GM19239 (cell line): ENCODE data around the gene PRDM4.

Source experiments
- DNase-seq: peaks from one replicate; pipeline ENCODE4 v3.0.0; 2011; ENCODE audit warnings: low spot score; ENCODE audit not compliant: insufficient read length
- FAIRE-seq: peaks from 2 replicates; lab custom pipeline; 2011; peaks lifted over from hg19 to GRCh38; lab: Jason Lieb, UNC

The PRDM4 gene, protein sequence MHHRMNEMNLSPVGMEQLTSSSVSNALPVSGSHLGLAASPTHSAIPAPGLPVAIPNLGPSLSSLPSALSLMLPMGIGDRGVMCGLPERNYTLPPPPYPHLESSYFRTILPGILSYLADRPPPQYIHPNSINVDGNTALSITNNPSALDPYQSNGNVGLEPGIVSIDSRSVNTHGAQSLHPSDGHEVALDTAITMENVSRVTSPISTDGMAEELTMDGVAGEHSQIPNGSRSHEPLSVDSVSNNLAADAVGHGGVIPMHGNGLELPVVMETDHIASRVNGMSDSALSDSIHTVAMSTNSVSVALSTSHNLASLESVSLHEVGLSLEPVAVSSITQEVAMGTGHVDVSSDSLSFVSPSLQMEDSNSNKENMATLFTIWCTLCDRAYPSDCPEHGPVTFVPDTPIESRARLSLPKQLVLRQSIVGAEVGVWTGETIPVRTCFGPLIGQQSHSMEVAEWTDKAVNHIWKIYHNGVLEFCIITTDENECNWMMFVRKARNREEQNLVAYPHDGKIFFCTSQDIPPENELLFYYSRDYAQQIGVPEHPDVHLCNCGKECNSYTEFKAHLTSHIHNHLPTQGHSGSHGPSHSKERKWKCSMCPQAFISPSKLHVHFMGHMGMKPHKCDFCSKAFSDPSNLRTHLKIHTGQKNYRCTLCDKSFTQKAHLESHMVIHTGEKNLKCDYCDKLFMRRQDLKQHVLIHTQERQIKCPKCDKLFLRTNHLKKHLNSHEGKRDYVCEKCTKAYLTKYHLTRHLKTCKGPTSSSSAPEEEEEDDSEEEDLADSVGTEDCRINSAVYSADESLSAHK

DNA sequence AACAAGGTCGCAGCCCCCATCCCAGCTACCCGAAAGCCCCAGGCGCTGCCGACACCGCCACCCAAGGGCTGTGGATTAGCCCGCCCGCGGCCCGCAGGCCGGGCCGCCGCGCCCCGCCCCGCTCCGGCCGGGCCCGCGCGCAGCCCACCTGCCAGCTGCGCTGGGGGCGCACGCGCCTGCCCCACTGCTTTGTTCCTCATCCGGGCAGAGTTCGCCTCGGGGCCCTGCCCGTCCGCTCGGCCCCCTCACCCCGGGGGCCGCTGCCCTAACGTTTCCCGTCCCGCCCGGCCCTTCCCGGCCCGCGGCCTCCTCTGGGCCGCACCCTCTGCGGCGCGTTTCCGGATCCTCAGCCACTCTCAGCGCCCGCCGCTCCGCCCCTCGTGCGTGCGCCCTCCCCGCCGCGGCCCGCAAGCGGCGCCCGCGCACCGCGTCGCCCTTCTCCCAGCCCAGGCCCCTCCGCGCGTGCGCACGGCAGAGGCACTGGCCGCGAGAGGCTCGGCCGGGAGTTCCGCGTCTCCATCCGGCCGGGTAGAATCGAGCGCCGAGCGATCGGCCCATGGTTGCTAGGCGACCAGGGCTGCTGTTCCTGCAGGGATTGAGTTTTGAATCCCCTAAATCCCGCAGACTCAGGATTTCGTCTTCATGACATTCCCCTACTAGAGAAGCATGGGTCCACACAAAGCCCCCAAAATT is at the start of gene PRDM4:
TSS of gene PRDM4 (minus strand) at position 329 of the 693 bp plus-strand sequence. CDS start 622 bp downstream, outside the sequence.
- peak; percentile 93 for FAIRE-seq
- DNase-seq = peak; percentile 95

DNA sequence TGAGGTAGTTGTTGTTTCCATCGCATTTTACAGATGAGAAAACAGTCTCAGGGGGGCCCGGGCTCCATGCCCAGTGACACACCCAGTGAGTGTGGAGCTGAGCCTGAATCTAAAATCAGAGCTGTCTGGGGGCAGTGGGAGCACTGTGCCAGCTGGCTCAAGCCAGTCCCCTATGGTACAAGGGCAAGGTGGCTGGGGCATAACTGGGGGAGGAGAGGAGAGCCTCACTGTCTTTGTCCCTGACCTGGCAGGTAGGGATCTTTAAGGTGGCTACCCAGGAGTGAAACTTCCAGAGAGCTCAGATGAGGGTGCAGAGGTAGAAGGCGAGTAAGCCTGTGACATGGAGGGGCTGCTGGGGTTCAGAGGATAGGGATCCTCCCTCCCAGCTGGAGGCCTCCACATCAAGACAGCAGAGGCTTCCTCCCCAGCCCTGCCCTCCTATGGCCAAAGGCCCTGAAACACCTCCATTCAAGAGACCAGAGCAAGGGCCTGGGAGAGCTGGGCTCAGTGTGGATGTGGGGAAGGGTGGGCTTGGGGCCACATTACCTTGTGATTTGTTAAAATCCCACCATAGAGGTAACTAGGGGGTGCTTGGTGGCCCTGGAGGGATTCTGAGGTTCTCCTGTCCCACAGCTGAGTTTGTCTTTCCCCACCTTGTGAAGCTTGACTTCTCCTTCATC is 46.7 kb upstream of the PRDM4 start:
- DNase-seq (no peak), FAIRE-seq (no peak)

DNA sequence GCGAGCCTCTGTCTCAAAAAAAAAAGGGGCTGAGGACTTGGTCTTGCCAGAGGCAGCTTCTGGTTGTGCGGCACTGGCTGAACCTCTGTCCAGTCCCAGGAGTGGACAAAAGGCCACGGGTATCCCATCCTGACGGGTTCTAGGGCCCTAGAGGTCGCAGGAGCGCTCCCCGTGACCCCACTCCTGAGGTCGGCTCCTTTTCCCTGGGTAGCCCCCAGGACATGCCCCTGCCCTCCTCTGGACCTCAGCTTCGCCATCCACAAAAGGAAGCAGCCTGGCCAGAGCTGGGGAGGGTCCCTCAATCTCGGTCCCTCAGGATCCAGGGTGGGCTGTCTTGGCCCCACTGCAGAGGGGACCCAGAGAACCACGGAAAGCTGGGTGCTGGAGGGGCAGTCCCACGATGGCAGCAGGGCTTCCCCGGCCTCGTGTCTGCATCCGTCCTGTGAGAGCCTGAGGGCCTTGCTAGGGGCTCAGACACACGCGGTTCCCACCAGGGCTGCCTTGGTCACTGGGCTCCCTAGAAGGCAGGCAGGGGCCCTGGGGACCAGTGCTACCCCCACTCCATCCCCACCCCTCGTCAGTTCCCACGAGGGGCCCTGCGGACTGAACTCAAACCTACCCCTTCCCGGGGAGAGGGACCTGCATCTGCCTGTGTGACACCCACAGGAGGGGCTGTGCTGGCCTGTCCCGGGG is 44.7 kb upstream of the PRDM4 start:
- DNase-seq = no peak
- FAIRE-seq = no peak

DNA sequence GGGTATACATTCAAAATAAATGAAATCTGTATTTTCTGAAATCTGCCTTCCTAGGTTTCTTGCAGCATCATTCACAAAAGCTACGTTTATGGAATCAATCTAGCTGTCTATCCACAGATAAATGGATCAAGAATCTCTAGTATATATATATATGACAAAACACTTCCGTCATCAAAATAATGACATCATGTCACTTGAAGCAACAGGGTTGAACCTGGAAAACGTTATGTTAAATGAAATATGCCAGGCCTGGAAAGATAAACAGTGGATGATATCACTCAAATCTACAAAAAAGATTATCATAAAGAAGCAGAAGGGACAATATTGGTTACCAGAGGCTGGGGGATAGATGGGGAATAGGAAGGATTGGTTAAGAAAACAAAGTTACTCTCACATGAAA is 42.2 kb upstream of the PRDM4 start:
- no peak for FAIRE-seq
- DNase-seq = no peak

DNA sequence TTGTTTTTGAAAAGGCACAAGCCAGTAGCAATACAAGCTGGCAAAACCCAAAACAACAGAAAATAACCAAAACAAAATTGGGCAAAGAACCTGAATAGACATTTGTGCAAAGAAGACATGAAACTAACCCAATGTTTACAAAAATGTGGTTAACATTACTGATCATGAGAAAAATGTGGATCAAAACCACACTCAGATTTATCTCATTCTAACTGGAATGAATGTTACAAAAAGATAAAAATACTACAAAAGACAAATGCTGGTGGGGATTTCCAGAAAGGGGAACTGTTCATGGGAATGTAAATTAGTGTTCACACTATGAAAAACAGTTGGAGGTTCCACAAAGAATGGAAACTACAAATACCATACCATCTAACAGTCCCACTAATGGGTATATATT is 40.2 kb upstream of the PRDM4 start:
- DNase-seq (no peak), FAIRE-seq (no peak)

DNA sequence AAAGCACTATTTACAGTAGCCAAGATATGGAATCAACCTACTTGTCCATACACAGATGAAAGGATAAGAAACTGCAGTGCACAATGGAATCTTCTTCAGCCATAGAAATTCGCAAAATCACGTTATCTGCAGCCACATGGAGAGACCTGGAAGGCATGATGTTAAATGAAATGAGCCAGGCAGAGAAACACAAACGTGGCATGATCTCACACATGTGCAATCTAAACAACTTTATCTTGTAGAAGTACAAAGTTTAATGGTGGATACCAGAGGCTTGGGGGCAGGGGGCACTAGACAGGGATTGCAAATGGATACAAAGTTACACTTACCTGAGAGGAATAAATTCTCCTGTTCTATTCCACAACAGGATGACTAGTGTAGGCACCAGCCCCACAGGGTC is 37.6 kb upstream of the PRDM4 start:
- DNase-seq = no peak
- FAIRE-seq = no peak

DNA sequence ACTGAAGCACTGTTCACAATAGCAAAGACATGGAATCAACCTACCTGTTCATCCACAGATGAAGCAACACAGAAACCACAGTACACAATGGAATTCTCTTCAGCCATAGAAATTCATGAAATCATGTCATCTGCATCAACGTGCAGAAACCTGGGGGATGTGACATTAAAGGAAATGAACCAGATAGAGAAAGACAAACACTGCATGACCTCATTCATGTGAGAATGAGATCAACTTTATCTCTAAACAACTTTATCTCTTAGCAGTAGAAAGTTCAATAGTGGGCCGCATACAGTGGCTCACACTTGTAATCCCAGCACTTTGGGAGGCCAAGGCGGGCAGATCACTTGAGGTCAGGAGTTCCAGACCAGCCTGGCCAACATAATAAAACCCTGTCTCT is 33.5 kb upstream of the PRDM4 start:
- no peak for FAIRE-seq

DNA sequence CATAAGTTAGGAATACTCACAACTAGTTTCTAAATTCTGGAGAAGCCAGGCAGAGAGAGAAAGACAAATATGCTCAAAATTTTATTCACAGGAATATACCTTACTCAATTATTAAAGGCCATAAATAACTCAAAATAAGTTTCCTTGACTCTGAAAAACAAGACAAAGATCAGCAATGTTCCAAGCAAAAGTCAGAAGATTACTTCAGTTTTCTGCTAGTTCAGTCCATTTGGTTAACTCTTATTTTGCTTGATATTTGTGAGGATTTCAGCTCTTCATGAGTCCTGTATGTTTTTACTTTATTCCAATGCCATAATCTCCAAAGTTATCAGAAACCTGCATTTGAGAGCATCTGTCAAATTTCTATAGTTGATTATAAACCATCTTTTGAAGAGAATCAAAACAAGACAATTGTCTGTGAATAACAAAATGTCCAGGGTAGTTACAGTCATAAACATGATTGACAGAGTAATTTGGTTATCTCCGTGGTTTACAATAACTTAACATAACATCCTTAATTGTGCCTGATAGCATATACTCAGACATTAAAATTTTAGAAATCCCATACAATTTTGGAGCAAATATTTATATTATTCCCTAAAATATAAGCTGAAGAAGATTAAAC is 30.6 kb upstream of the PRDM4 start:
- FAIRE-seq (no peak), DNase-seq (no peak)

More for the DNA sequence above, 33.5 kb upstream of the PRDM4 start:
- no peak for DNase-seq

DNA sequence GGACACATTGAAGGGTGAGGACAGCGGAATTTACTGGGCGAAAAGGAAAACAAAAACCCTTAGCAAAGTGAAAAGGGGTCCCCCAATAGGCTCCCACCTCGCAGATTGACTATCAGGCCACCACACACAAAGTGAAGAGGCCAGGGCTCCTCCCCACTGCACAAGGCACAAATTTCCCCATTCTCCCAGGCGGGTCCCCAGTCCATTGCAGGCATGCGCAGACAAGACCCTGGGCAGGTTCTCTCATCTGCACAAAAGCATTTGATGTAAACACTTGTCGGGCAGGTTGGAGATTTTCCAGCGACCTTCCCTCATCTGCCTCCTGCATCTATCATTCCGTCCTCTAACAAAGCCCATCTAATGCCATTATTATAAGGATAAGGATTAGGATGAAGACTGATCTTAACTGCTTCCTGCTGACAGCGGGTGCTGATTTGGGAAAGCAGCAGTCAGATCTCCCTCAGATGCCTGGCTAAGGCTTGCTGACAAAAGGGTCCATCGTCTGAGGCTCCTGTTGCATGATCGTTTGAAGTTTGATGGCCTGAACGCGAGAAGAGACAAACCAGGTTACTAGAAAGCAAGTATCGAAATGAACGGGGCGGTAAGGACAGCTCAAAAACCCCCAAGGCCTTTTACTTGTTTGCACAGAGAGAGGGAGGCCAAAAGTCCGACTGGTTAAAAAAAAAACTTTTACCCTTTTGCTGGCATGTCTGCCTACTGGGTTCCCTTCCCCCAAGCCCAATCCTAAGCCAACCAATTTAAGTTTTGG is 27.9 kb upstream of the PRDM4 start:
- DNase-seq (no peak), FAIRE-seq (no peak)

DNA sequence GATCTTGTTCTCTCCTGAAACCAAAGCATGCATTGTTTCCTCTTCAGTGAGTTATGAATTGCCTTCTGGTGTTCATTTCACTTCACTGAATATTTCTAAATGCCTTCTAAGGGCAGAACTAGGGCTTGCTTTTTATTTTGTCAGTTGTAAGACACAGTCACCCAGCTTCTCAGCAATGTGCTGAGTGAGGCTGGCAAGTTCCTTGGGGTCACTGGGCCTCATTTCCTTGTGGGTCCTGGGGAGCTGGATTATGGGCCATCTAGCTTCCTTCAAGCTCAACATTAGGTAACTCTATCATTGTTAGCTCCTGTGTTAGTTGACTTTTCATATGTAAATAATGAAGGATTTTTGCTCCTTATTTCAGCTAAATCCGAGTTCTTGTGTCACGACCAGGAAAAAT is 27.3 kb upstream of the PRDM4 start:
- DNase-seq (no peak), FAIRE-seq (no peak)

DNA sequence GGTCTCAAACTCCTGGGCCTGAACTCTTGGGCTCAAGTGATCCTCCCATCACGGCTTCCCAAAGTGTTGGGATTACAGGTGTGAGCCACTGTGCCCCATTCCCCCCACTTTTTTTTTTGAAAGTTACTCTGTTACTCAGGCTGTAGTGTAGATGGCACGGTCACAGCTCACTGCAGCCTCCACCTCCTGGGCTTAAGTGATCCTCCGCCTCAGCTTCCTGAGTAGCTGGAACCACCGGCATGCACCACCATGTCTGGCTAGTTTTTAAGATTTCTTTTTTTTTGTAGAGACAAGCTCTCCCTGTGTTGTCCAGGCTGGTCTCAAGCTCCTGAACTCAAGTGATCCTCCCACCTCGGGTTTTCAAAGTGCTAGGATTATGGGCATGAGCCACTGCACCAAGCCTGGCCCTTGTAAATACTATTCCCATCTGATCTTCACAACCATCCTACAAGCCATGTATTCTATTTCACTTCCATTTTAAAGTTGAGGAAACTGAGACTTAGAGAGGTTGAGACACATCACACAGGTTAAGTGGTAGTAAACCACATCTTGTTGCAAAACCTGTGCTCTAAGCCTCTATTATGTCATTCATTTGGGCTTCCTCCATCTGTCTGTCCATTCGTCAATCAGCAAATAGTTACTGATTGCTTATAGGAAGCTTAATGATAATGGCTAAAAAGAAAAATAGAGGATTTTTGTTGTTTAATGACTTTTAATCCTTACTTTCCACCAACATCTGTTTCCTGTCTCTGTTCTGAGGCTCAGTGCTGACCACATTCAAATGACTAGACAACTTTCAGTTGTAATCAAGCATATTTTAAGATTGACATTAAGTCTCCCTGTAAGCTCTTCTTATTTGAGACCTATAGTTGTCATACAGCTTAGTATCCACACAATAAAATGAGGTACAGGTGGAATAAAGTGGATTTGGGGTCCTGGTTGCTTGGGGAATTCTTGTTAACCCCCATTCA is 22.8 kb upstream of the PRDM4 start:
- FAIRE-seq (peak; percentile 79), DNase-seq (no peak)

DNA sequence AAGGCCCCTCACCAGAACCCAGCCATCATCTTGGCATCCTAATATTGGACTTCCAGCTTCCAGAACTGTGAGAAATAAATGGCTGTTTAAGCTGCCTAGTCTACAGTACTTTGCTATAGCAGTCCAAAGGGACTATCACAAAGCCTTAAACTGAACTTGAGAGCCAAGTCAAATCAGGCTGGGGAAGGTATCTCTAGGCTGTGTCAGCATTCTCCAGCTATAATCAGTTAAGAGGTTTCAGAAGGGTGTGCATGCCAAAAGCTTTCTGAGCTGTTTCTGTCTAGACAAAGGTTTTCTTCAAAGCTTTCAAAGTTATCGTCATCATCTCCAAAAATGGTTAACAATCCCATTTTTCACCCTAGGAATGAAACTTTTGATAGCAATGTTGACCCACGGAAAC is 21.1 kb upstream of the PRDM4 start:
- DNase-seq = no peak
- no peak for FAIRE-seq

DNA sequence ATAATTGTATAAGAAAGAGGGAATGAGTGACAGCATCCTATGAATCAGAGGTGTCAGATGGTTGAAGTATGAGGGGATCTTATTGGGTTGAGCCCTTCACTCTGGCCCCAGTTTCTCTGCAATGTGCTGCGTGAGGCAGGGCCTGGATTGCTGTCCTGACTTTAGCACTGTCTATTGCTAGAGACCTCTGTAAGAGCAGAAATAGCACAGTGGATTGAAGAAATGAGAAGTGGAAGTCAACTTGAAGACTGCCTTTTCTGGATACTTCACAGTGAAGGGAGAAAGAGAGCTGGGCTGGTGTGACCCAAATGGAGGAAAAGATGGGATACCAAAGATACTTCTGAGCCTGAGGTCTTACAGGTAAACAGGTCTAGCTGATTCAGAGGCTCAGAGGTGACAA is 19.4 kb upstream of the PRDM4 start:
- FAIRE-seq = peak; percentile 23
- DNase-seq = no peak

DNA sequence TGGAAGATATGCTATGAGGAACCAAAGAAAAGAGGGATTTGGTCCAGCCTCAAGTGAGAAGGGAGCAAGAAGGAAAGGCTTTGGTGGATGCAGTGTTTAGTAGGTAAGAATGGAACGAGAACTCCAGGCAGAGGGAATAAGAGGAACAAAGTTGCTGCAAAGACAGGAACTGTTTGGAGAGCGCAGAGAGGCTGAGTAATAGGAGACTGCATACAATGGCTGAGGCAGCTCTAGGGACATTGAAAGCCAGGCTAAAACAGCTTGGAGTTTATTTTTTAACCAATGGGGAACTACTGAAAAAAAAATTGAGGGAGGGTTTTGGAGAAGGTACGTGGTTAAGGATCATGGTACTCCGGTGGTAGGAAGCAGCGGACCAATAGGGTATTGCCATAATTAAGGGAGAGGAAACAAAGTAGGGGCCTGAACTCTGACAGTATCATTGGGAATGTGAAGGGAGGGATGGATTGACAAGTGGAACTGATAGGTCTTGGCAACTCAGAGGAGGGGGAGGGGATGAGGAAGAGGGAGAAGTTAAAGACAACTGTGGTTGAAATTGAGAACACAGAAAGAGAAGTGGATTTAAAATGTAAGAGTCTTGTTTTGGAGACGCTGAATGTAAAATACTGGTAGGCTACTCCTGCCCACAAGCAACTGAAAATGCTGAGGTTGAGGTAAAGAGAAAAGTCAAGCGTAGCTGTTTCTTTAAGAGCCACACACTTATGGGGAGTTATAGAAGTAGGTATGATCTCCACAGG is 18.3 kb upstream of the PRDM4 start:
- FAIRE-seq = peak; percentile 93
- DNase-seq = peak; percentile 50

DNA sequence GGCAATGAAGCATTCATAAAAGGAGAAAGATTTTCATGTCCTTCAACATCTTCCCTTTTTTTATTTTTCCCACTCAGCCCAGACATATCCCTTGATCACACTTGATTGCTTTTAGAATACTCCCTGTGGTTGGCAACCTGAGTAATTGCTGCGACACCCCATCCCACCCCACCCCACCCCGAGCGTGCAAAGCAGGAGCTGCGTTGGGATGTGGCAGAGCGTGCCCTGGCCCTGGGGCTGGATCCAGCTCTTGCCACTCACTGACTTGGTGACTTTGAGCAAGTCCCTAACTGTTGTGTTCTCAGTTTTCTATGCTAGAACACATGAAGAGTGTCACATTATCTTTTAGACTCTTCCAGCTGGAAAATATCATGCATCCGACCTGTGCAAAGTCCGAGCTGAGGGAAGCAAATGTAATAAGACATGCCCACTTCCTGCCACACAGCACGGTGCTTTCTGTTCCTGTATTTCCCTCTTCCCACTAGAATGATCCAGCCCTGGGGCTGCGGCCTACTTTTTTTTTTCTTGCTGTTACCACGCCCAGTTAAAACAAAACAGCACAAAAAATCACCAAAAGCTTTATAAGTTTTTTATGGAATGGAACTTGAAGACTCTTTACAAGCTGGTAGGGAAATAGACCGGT is 17.6 kb upstream of the PRDM4 start:
- no peak for FAIRE-seq
- no peak for DNase-seq

DNA sequence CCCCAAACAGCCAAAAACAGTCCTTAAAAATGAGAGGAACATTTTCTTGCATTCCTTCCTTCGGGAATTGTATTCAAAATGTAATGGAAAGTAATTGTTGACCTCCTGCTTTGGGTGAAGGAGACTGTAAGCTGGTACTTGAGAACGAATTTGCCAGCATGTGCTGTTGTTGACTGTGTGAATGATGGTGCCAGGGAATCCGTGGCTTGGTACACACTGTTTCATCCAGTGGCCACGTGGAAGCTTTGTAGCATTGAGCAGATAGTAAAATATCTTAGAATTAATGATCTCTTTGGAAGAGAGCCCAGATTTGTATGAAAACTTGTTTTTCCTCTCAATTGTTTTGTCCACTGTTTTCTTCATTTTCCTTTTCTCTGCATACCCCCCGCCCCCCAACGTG is 15.2 kb upstream of the PRDM4 start:
- DNase-seq (no peak), FAIRE-seq (no peak)
